NT2/D1 (cell line): ENCODE data around the gene FCN1.

Experiments
- DNase-seq: peaks from one replicate; pipeline ENCODE4 v3.0.0-alpha.2; 2011; ENCODE audit warnings: low read depth, low spot score
- H3K27me3 ChIP-seq: 2 replicates; pipeline ENCODE4 v1.6.0; 2011; ENCODE audit warnings: mild to moderate bottlenecking; ENCODE audit not compliant: insufficient read length, insufficient read depth
- H3K36me3 ChIP-seq: 2 replicates; pipeline ENCODE4 v1.6.1; 2011; ENCODE audit warnings: mild to moderate bottlenecking, low read length, mixed read lengths; ENCODE audit not compliant: insufficient read depth, insufficient read length
- H3K4me1 ChIP-seq: 2 replicates; pipeline ENCODE4 v1.5.1; 2011; ENCODE audit not compliant: insufficient read depth, insufficient read length
- H3K4me3 ChIP-seq: 2 replicates; pipeline ENCODE4 v1.5.1; 2011; ENCODE audit warnings: low read depth; ENCODE audit not compliant: insufficient read length
- H3K9ac ChIP-seq: 2 replicates; pipeline ENCODE4 v1.6.0; 2011; ENCODE audit warnings: low read depth; ENCODE audit not compliant: insufficient read length
- H3K9me3 ChIP-seq: 2 replicates; pipeline ENCODE4 v1.5.1; 2011; ENCODE audit warnings: mild to moderate bottlenecking, low read length; ENCODE audit not compliant: insufficient read depth
- SUZ12 ChIP-seq: IDR thresholded peaks from 2 replicates; pipeline ENCODE4 v1.6.1; 2011; ENCODE audit not compliant: insufficient read length, insufficient read depth; ENCODE audit errors: extremely low read depth
- YY1 ChIP-seq: IDR thresholded peaks from 2 replicates; pipeline ENCODE4 v1.6.1; 2011; ENCODE audit not compliant: insufficient read length, insufficient read depth
- ZNF274 ChIP-seq: IDR thresholded peaks from 2 replicates; pipeline ENCODE4 v1.6.1; 2011; ENCODE audit warnings: mild to moderate bottlenecking, low read depth, low read length

Gene FCN1

DNA sequence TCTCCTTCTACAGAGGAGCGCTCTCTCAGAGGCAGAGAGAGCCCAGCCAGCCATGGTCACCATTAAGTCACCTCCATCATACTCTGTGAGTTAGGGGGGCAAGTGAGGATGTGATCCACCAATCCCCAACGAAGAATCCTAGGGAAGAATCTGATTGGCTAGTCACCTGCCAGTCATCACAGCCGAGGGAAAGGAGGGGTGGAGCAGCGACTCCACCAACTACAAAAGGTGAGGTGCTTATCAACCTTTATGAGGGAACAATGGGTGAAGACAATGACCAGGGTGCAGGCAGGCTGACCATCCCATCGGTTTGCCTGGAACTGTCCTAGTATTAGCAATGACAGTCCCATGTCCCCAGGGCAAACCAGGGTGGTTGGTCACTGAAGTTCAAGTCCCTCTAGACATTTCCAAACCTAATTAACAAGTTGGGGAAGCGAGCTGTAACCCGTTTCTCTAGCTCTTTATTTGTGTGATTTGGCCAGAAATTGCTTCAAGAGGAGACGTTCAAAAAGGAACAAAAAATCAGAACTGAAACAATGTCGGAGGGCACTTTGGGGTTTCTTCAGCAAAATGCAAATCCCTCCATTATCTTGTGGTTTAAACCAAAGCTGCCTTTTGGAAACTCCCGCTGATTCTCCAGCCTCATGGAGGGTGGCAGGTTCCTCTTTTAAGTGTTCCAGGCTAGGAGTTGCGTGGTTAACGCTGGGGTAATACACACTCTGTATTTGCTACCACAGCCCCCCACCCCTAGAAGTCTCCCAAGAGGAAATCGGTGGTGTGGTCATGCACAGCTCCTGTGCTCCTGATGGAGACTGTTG is 18.8 kb upstream of the FCN1 start:
- TF ChIP-seq YY1 (no peak), ZNF274 (no peak), SUZ12 (no peak)
- Histone ChIP-seq H3K4me3 (no peak overlapping the region), H3K27me3 (peaks cover 3% of the 10 kb centered on the region), H3K4me1 (peaks cover 22% of the 10 kb centered on the region), H3K9ac (no peak overlapping the region), H3K9me3 (no peaks in the 10 kb centered on the region), H3K36me3 (no peaks in the 10 kb centered on the region)
- DNase-seq = no peak

DNA sequence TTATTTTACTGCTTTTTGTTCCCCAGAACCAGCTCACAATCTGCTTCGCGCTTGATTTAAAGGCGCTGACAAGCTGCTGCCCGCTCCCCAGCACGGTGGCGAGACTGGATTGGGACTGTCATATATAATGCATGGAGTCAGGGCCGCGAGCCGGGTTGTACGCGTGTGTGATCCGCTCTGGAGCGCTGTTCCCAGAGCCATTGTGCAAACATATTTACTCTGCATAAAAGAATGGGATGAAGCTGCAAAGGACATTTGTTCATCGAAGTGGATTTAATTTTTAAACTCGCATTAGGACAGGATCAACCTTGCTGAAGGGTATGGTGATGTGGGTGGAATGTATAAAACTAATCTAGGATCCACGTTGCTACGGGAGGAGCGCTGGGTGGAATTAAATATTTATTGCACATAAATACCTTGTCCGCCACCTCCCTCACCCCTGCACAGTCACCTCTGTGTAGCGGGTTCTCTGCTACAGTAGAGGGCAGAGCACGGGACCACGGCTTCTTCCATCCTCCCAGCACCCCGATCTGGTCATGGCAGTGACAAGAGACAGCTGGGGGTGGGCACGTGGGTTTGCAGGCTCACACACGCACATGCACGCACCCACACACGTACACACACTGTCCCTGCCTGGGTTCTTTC is 18.1 kb upstream of the FCN1 start:
- no peak for DNase-seq
- TF ChIP-seq YY1 = no peak
- TF ChIP-seq ZNF274 = no peak
- TF ChIP-seq SUZ12 = no peak
- no peak overlapping the region for H3K4me3 ChIP-seq
- no peaks in the 10 kb centered on the region for H3K9me3 ChIP-seq
- peaks cover 21% of the 10 kb centered on the region for H3K4me1 ChIP-seq
- H3K9ac ChIP-seq = no peak overlapping the region
- H3K27me3 ChIP-seq = peaks cover 3% of the 10 kb centered on the region
- no peaks in the 10 kb centered on the region for H3K36me3 ChIP-seq

DNA sequence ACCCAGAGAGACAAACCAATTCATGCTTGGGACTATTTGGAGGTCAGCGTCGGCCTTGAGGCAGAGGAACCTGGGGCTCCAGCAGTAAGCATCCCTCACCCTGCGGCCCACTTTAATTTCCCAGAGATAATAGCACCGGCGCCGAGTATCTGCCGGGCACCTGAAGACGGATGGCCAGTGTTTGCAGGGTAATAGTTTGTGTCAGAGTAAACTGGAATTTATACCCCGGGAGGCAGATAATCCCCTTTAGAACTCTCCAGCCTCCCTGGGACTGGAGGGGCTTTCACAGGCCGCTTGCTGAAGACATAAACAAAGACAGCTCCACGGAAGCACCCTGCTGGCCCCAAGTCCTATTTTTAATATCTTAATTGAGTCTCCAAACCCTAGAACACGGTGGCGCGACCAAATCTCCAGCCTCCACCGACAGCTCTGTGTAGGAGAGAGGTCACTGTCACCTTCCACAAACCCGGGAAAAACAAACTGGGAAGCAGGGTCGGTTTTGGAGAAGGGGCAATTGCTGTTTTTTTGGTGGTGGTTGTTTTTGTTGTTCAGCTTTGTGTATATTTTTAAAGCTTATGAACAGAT is 17.4 kb upstream of the FCN1 start:
- TF ChIP-seq ZNF274 = no peak
- no peak for TF ChIP-seq YY1
- TF ChIP-seq SUZ12 = no peak
- Histone ChIP-seq H3K4me1 (peaks cover 19% of the 10 kb centered on the region), H3K4me3 (no peak overlapping the region), H3K27me3 (peaks cover 3% of the 10 kb centered on the region), H3K9ac (no peak overlapping the region), H3K36me3 (no peaks in the 10 kb centered on the region), H3K9me3 (no peaks in the 10 kb centered on the region)
- DNase-seq = no peak

DNA sequence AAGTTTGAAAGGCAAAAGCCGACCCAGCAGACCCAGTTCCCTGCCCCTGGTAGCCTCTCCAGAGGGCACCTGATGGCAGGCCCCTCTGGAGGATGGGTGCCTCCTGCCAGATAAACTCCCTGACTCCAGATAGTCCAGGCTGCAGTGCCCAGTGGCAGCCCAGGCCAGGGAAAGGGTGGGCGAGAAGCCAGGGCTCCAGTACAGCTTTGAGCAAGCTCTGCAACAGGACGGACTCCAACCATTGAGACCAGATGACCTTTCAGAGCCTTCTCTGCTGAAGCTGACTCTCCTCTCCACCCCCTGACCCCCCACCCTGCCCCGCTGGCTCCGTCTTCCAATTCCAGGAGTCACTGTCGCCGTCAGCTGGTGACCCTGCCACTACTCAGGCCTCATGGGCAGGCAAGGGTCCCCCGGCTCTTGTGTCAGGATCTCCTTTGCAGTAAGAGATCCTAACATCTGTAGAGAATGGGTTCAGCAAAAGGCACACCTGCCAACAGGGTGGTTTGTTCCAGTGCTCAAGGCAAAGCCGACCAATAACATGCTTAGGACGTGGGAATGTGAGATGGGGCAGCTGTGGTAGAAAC is 15.5 kb upstream of the FCN1 start:
- H3K4me1 ChIP-seq = peaks cover 16% of the 10 kb centered on the region
- peaks cover 3% of the 10 kb centered on the region for H3K27me3 ChIP-seq
- no peak overlapping the region for H3K4me3 ChIP-seq
- no peaks in the 10 kb centered on the region for H3K9me3 ChIP-seq
- no peak overlapping the region for H3K9ac ChIP-seq
- no peak for TF ChIP-seq ZNF274
- no peak for TF ChIP-seq SUZ12
- no peak for TF ChIP-seq YY1
- no peaks in the 10 kb centered on the region for H3K36me3 ChIP-seq
- no peak for DNase-seq

DNA sequence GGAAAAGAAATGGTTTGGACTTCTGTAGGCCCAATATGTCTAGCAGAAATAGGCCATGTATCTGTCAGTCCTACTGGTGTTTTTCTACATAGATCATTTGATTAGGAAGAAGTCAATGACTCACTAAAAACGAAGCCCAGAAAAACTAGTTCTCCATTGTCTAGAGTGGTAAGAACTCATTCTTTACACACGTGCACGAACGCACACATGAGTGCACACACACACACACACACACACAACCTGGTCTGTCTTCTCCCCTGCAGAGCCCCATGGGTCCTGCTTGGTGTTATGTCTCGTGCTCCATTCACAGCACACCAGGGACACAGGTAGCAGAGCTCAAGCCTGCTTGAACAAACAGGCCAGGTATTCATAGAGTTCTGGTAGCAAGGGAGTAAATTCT is 14.9 kb upstream of the FCN1 start:
- H3K36me3 ChIP-seq = no peaks in the 10 kb centered on the region
- TF ChIP-seq SUZ12 = no peak
- no peak for TF ChIP-seq ZNF274
- TF ChIP-seq YY1 = no peak
- no peaks in the 10 kb centered on the region for H3K9me3 ChIP-seq
- H3K27me3 ChIP-seq = peaks cover 3% of the 10 kb centered on the region
- no peak overlapping the region for H3K9ac ChIP-seq
- H3K4me1 ChIP-seq = peaks cover 15% of the 10 kb centered on the region
- DNase-seq = no peak
- H3K4me3 ChIP-seq = no peak overlapping the region

DNA sequence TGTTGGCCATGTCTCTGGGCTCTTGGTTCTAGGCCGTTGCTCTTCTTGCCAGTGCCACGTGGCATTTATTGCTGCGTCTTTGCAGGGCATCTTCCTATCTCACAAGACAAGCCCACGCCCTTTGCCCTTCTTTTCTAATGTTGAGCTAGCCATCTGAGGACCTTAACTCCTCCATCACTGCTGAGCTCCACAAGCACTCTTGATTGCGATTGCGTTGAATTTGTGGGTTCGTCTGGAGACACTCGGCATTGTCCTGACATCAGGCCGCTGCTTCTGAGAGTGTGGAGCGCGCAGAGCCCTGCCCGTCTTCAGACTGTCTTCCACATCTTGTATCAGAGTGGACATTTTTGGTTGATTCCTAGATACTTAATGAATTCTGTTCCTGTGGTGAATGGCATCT is 14.5 kb upstream of the FCN1 start:
- Histone ChIP-seq H3K4me1 (peaks cover 15% of the 10 kb centered on the region), H3K9ac (no peak overlapping the region)

DNA sequence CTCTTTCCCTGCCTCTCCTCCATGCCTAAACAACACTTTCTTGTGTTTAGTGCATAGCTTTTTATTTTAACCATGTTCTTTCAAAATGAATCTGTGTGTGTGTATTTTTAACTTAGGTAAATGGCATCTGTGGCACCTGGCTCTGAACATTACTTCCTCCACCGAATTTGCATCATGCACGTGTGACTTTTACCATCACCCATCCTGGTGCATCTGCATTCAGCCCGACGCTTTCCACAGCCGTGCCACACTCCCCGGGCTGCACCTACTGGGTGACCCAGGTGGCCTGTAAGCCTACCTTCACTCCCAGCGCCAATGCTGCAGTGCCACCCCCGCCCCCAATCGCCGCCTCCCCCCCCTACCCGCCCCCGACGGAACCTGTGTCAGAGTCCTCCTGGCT is 12.7 kb upstream of the FCN1 start:
- Histone ChIP-seq H3K9me3 (no peaks in the 10 kb centered on the region), H3K36me3 (no peaks in the 10 kb centered on the region), H3K4me1 (peaks cover 6% of the 10 kb centered on the region), H3K4me3 (no peak overlapping the region), H3K9ac (no peak overlapping the region), H3K27me3 (peaks cover 3% of the 10 kb centered on the region)
- DNase-seq = no peak
- no peak for TF ChIP-seq SUZ12
- no peak for TF ChIP-seq YY1
- no peak for TF ChIP-seq ZNF274

More for the DNA sequence above, 14.5 kb upstream of the FCN1 start:
- H3K4me3 ChIP-seq = no peak overlapping the region
- H3K9me3 ChIP-seq = no peaks in the 10 kb centered on the region
- DNase-seq = no peak
- TF ChIP-seq ZNF274 (no peak), SUZ12 (no peak), YY1 (no peak)
- no peaks in the 10 kb centered on the region for H3K36me3 ChIP-seq
- H3K27me3 ChIP-seq = peaks cover 3% of the 10 kb centered on the region
